IPS-NIHi11 (cell line): Measurements from ENCODE around the gene ABCC2.
A peak's percentile ranks its signal among the peaks of the same experiment; 100 is the strongest.
"Not testable (repeated sequence)": the region's sequence is repeated elsewhere in the genome, so short reads cannot be mapped to it uniquely, and the experiment has no call there.

ENCODE experiments used
- DNase-seq: peaks from one replicate; pipeline ENCODE4 v3.0.0; 2012; ENCODE audit warnings: mixed read lengths, low spot score

The ABCC2 gene

GRCh38 chr10:99853655-99854054 is 71.2 kb downstream of the ABCC2 start:
- no peak for DNase-seq

GRCh38 chr10:99854860-99855259 is 72.4 kb downstream of the ABCC2 start:
- DNase-seq: peak; percentile 35

- no peak for DNase-seq
Observed at GRCh38 chr10:99855479-99856071, 73.1 kb downstream of the ABCC2 start.

GRCh38 chr10:99858849-99859248 is 76.4 kb downstream of the ABCC2 start:
- no peak for DNase-seq

- peak; percentile 66 for DNase-seq
Observed at GRCh38 chr10:99859585-99859984, 77.1 kb downstream of the ABCC2 start.

- DNase-seq: no peak
Observed at GRCh38 chr10:99860466-99860865, 78.0 kb downstream of the ABCC2 start.

GRCh38 chr10:99863535-99864240 is 81.2 kb downstream of the ABCC2 start:
- not testable (repeated sequence) for DNase-seq

- not testable (repeated sequence) for DNase-seq
Observed at GRCh38 chr10:99867250-99867649, 84.8 kb downstream of the ABCC2 start.

GRCh38 chr10:99869581-99870122 is 87.2 kb downstream of the ABCC2 start:
- DNase-seq: no peak

- no peak for DNase-seq
Observed at GRCh38 chr10:99870123-99870730, 87.8 kb downstream of the ABCC2 start.

GRCh38 chr10:99872367-99873162 is 90.1 kb downstream of the ABCC2 start:
- no peak for DNase-seq

GRCh38 chr10:99873846-99874245 is 91.4 kb downstream of the ABCC2 start:
- DNase-seq: no peak

- DNase-seq: no peak
Observed at GRCh38 chr10:99874341-99875085, 92.1 kb downstream of the ABCC2 start.

GRCh38 chr10:99875473-99875872 is 93.0 kb downstream of the ABCC2 start:
- no peak for DNase-seq

GRCh38 chr10:99880080-99880835 is 97.8 kb downstream of the ABCC2 start:
- DNase-seq: no peak

- DNase-seq: no peak
Observed at GRCh38 chr10:99881371-99881770, 98.9 kb downstream of the ABCC2 start.

GRCh38 chr10:99883523-99883922 is 101.1 kb downstream of the ABCC2 start:
- no peak for DNase-seq

- no peak for DNase-seq
Observed at GRCh38 chr10:99888622-99889021, 106.2 kb downstream of the ABCC2 start.

GRCh38 chr10:99894613-99895012 is 112.2 kb downstream of the ABCC2 start:
- no peak for DNase-seq

- not testable (repeated sequence) for DNase-seq
Observed at GRCh38 chr10:99895066-99895465, 112.6 kb downstream of the ABCC2 start.

GRCh38 chr10:99895867-99896266 is 113.4 kb downstream of the ABCC2 start:
- no peak for DNase-seq
